NT2/D1 (cell line): ENCODE data around the gene MRPS23.

ENCODE experiments used
- SUZ12 ChIP-seq: IDR thresholded peaks from 2 replicates; pipeline ENCODE4 v1.6.1; 2011; ENCODE audit not compliant: insufficient read length, insufficient read depth; ENCODE audit errors: extremely low read depth
- YY1 ChIP-seq: IDR thresholded peaks from 2 replicates; pipeline ENCODE4 v1.6.1; 2011; ENCODE audit not compliant: insufficient read length, insufficient read depth
- ZNF274 ChIP-seq: IDR thresholded peaks from 2 replicates; pipeline ENCODE4 v1.6.1; 2011; ENCODE audit warnings: mild to moderate bottlenecking, low read depth, low read length

DNA sequence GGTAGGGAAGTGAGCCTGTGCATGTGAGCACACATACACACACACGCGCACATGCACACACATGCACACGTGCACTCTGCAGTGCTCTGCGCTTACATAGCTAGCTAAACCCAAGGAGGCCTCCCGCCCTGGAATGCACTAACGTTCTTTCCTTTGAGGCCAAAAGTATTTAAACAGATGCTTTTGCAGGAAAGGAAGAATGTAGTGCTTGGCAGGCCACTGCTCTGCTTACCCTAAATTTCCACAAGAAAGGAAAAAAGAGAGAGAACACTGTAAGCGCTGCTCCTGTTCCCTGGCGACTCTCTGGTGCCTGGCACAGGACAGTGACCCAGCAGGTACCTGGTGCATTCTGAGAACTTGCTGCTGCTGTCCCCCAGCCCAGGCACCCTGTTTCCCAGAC, 31.3 kb upstream of the MRPS23 start:
- TF ChIP-seq YY1 (no peak), SUZ12 (no peak), ZNF274 (no peak)
